ENCODE results near the gene HSP90AB1. TPM values are rescaled to one million over a fixed set of nuclear protein-coding genes. Genes with fewer than 3 reads are reported as not detected.

The HSP90AB1 gene
- total and polyA plus RNA-seq, 7 experiments from 2014 or later = 345 to 750 (median 377) TPM

- ATAC-seq (no peak), DNase-seq (no peak)
- Mint-ChIP-seq H3K27me3 (peaks cover 0 to 14% (median 0%) of the 10 kb centered on the region in 5 donors), H3K4me3 (peak overlapping the region in 6 of 10 donors; percentile 27 to 93 (median 63)), H3K27ac (peak overlapping the region in 2 of 9 donors; percentile 38 to 91), H3K36me3 (no peaks in the 10 kb centered on the region), H3K4me1 (peaks cover 6 to 48% (median 31%) of the 10 kb centered on the region in 7 donors), H3K9me3 (no peaks in the 10 kb centered on the region)
- intact Hi-C loops (cut with micrococcal nuclease) = loop anchor here (1.0 to 5.0 kb wide), 7 partner anchors 16 to 451 kb away; partner anchors contain the start of genes AARS2 (in 1 of the 2), SLC35B2 (in 1 of the 2) and VEGFA (in 1 of the 2)
- Histone ChIP-seq H3K4me1 (ENCODE audit: control insufficient read depth in 2 of 2, insufficient read depth in 2 of 2, low read length in 2 of 2) (peaks cover 15 to 16% of the 10 kb centered on the region in 2 donors), H3K4me3 (ENCODE audit: low read length) (no peak overlapping the region), H3K27me3 (ENCODE audit: control insufficient read depth in 2 of 2, insufficient read depth in 2 of 2, low read length in 2 of 2) (no peaks in the 10 kb centered on the region), H3K36me3 (ENCODE audit: control insufficient read depth in 2 of 3, insufficient read depth in 3 of 3, low read length in 3 of 3) (no peaks in the 10 kb centered on the region), H3K27ac (ENCODE audit: low read depth, low read length) (no peak overlapping the region), H3K9me3 (ENCODE audit: control insufficient read depth in 2 of 3, low read length in 3 of 3) (no peaks in the 10 kb centered on the region)
- ChIA-PET POLR2A (interaction anchor here (1.0 to 4.7 kb wide), 3 partner anchors 25 to 46 kb away, joined by 3 to 51 read pairs (median 4); partner anchors contain the start of gene HSP90AB1), CTCF (interaction anchor here (0.7 to 2.6 kb wide), 6 partner anchors 14 to 299 kb away, joined by 3 to 8 read pairs (median 4); partner anchors contain the start of gene HSP90AB1)
Observed at GRCh38 chr6:44221961-44222335, 25.0 kb upstream of the HSP90AB1 start.

- H3K36me3 ChIP-seq (ENCODE audit: control insufficient read depth in 2 of 3, insufficient read depth in 3 of 3, low read length in 3 of 3) = no peaks in the 10 kb centered on the region
- peak overlapping the region; percentile 60 for H3K4me3 ChIP-seq (ENCODE audit: low read length)
- H3K36me3 Mint-ChIP-seq = no peaks in the 10 kb centered on the region
- POLR2A ChIA-PET = interaction anchor here (1.0 to 4.7 kb wide), 5 partner anchors 21 to 45 kb away, joined by 3 to 51 read pairs (median 6); partner anchors contain the start of genes HSP90AB1 and NFKBIE
- H3K9me3 Mint-ChIP-seq = no peaks in the 10 kb centered on the region
- H3K27ac ChIP-seq (ENCODE audit: low read depth, low read length) = peak overlapping the region; percentile 56
- no peaks in the 10 kb centered on the region for H3K9me3 ChIP-seq (ENCODE audit: control insufficient read depth in 2 of 3, low read length in 3 of 3)
- H3K27me3 Mint-ChIP-seq = peaks cover 0 to 14% (median 0%) of the 10 kb centered on the region in 5 donors
- H3K4me1 ChIP-seq (ENCODE audit: control insufficient read depth in 2 of 2, insufficient read depth in 2 of 2, low read length in 2 of 2) = peaks cover 15 to 16% of the 10 kb centered on the region in 2 donors
- H3K4me1 Mint-ChIP-seq = peaks cover 6 to 48% (median 31%) of the 10 kb centered on the region in 7 donors
- CTCF ChIA-PET = interaction anchor here (1.0 to 2.6 kb wide), 6 partner anchors 13 to 49 kb away, joined by 3 to 8 read pairs (median 4); partner anchors contain the start of gene HSP90AB1
- no peak for DNase-seq
- peak overlapping the region in 5 of 9 donors; percentile 41 to 84 (median 81) for H3K27ac Mint-ChIP-seq
- ATAC-seq = no peak
- intact Hi-C loops (cut with micrococcal nuclease) = loop anchor here (1.0 to 5.0 kb wide), 7 partner anchors 24 to 452 kb away; partner anchors contain the start of genes NFKBIE (in 2 of the 2), AARS2 (in 1 of the 2), MRPL14 (in 1 of the 2) and TMEM63B (in 1 of the 2)
- H3K4me3 Mint-ChIP-seq = peak overlapping the region; percentile 75 to 93 (median 84)
- H3K27me3 ChIP-seq (ENCODE audit: control insufficient read depth in 2 of 2, insufficient read depth in 2 of 2, low read length in 2 of 2) = no peaks in the 10 kb centered on the region
Observed at GRCh38 chr6:44222486-44223318, 24.2 kb upstream of the HSP90AB1 start.

GRCh38 chr6:44223319-44224028 is 23.4 kb upstream of the HSP90AB1 start, which contains the start of gene SLC29A1:
TSS of gene SLC29A1 (plus strand) at chr6:44223595. CDS start at chr6:44227314, 3,719 bp downstream.
- H3K36me3 ChIP-seq (ENCODE audit: control insufficient read depth in 2 of 3, insufficient read depth in 3 of 3, low read length in 3 of 3) = no peaks in the 10 kb centered on the region
- H3K27ac Mint-ChIP-seq = peak within 1 kb of the TSS in 6 of 9 donors; percentile 6 to 84 (median 78)
- no peaks in the 10 kb centered on the region for H3K36me3 Mint-ChIP-seq

GRCh38 chr6:44224029-44224964 is 22.6 kb upstream of the HSP90AB1 start:
- Histone ChIP-seq H3K27ac (ENCODE audit: low read depth, low read length) (peak overlapping the region; percentile 45), H3K4me3 (ENCODE audit: low read length) (peak overlapping the region; percentile 63), H3K9me3 (ENCODE audit: control insufficient read depth in 2 of 3, low read length in 3 of 3) (no peaks in the 10 kb centered on the region), H3K4me1 (ENCODE audit: control insufficient read depth in 2 of 2, insufficient read depth in 2 of 2, low read length in 2 of 2) (peaks cover 15 to 16% of the 10 kb centered on the region in 2 donors), H3K27me3 (ENCODE audit: control insufficient read depth in 2 of 2, insufficient read depth in 2 of 2, low read length in 2 of 2) (no peaks in the 10 kb centered on the region), H3K36me3 (ENCODE audit: control insufficient read depth in 2 of 3, insufficient read depth in 3 of 3, low read length in 3 of 3) (no peaks in the 10 kb centered on the region)
- H3K27me3 Mint-ChIP-seq = peaks cover 0 to 3% (median 0%) of the 10 kb centered on the region in 5 donors
- H3K36me3 Mint-ChIP-seq = no peaks in the 10 kb centered on the region
- H3K4me1 Mint-ChIP-seq = peaks cover 6 to 42% (median 22%) of the 10 kb centered on the region in 7 donors
- intact Hi-C loops (cut with micrococcal nuclease) = loop anchor here in 1 of 2 donors (1.0 to 5.0 kb wide), 2 partner anchors 22 to 52 kb away; no protein-coding TSS in a partner anchor
- POLR2A ChIA-PET = interaction anchor here (0.5 to 4.7 kb wide), 8 partner anchors 11 to 1087 kb away, joined by 4 to 51 read pairs (median 6); partner anchors contain the start of genes HSP90AB1 and NFKBIE
- peak overlapping the region in 4 of 9 donors; percentile 6 to 65 (median 56) for H3K27ac Mint-ChIP-seq
- H3K4me3 Mint-ChIP-seq = peak overlapping the region; percentile 75 to 93 (median 84)
- H3K9me3 Mint-ChIP-seq = peaks cover 0 to 1% (median 0%) of the 10 kb centered on the region in 11 donors
- ATAC-seq (no peak), DNase-seq (peak in 1 of 9 donors; percentile 37)
- CTCF ChIA-PET = interaction anchor here (1.0 to 2.9 kb wide), 9 partner anchors 11 to 111 kb away, joined by 3 to 15 read pairs (median 3); partner anchors contain the start of gene HSP90AB1

More at GRCh38 chr6:44223319-44224028, 23.4 kb upstream of the HSP90AB1 start, which contains the start of gene SLC29A1:
- peak; percentile 65 to 82 (median 79) for DNase-seq
- Histone ChIP-seq H3K27me3 (ENCODE audit: control insufficient read depth in 2 of 2, insufficient read depth in 2 of 2, low read length in 2 of 2) (no peaks in the 10 kb centered on the region), H3K9me3 (ENCODE audit: control insufficient read depth in 2 of 3, low read length in 3 of 3) (no peaks in the 10 kb centered on the region), H3K27ac (ENCODE audit: low read depth, low read length) (peak within 1 kb of the TSS; percentile 56), H3K4me3 (ENCODE audit: low read length) (peak within 1 kb of the TSS; percentile 63), H3K4me1 (ENCODE audit: control insufficient read depth in 2 of 2, insufficient read depth in 2 of 2, low read length in 2 of 2) (peaks cover 15 to 16% of the 10 kb centered on the region in 2 donors)
- H3K27me3 Mint-ChIP-seq = peaks cover 0 to 8% (median 0%) of the 10 kb centered on the region in 5 donors
- ChIA-PET CTCF (interaction anchor here (1.0 to 2.9 kb wide), 9 partner anchors 12 to 112 kb away, joined by 3 to 15 read pairs (median 3); partner anchors contain the start of gene HSP90AB1), POLR2A (interaction anchor here (0.5 to 4.7 kb wide), 5 partner anchors 14 to 1087 kb away, joined by 4 to 51 read pairs (median 7); partner anchors contain the start of genes HSP90AB1 and NFKBIE)
- no peaks in the 10 kb centered on the region for H3K9me3 Mint-ChIP-seq
- peaks cover 6 to 44% (median 29%) of the 10 kb centered on the region in 7 donors for H3K4me1 Mint-ChIP-seq
- intact Hi-C loops (cut with micrococcal nuclease) = loop anchor here (1.0 to 5.0 kb wide), 7 partner anchors 23 to 453 kb away; partner anchors contain the start of genes NFKBIE (in 2 of the 2), AARS2 (in 1 of the 2), MRPL14 (in 1 of the 2) and TMEM63B (in 1 of the 2)
- peak within 1 kb of the TSS; percentile 75 to 93 (median 84) for H3K4me3 Mint-ChIP-seq
- peak; percentile 90 for ATAC-seq

GRCh38 chr6:44224965-44225305 is 22.0 kb upstream of the HSP90AB1 start:
- no peaks in the 10 kb centered on the region for H3K36me3 ChIP-seq (ENCODE audit: control insufficient read depth in 2 of 3, insufficient read depth in 3 of 3, low read length in 3 of 3)
- H3K9me3 ChIP-seq (ENCODE audit: control insufficient read depth in 2 of 3, low read length in 3 of 3) = no peaks in the 10 kb centered on the region
- ChIA-PET POLR2A (interaction anchor here (0.6 to 4.7 kb wide), 5 partner anchors 11 to 95 kb away, joined by 4 to 51 read pairs (median 5); partner anchors contain the start of gene HSP90AB1), CTCF (interaction anchor here (1.1 to 2.9 kb wide), 4 partner anchors 13 to 52 kb away, joined by 3 to 15 read pairs (median 6); no protein-coding TSS in a partner anchor)
- H3K4me3 ChIP-seq (ENCODE audit: low read length) = no peak overlapping the region
- no peaks in the 10 kb centered on the region for H3K27me3 ChIP-seq (ENCODE audit: control insufficient read depth in 2 of 2, insufficient read depth in 2 of 2, low read length in 2 of 2)
- peaks cover 15 to 16% of the 10 kb centered on the region in 2 donors for H3K4me1 ChIP-seq (ENCODE audit: control insufficient read depth in 2 of 2, insufficient read depth in 2 of 2, low read length in 2 of 2)
- Mint-ChIP-seq H3K4me1 (peaks cover 6 to 38% (median 20%) of the 10 kb centered on the region in 7 donors), H3K36me3 (no peaks in the 10 kb centered on the region), H3K27ac (no peak overlapping the region), H3K4me3 (peak overlapping the region in 7 of 10 donors; percentile 61 to 93 (median 84)), H3K27me3 (peaks cover 0 to 3% (median 0%) of the 10 kb centered on the region in 5 donors), H3K9me3 (peaks cover 0 to 1% (median 0%) of the 10 kb centered on the region in 11 donors)
- no peak for ATAC-seq
- no peak overlapping the region for H3K27ac ChIP-seq (ENCODE audit: low read depth, low read length)
- no peak for DNase-seq
- intact Hi-C loops (cut with micrococcal nuclease) = loop anchor here in 1 of 2 donors (1.0 to 5.0 kb wide), 2 partner anchors 21 to 53 kb away; no protein-coding TSS in a partner anchor

Measured in naive thymus-derived CD4-positive, alpha-beta T cell (primary cell).